Suprapubic skin (tissue), 3 donors: ENCODE results near the gene MCM6.

ENCODE experiments used
- CTCF ChIP-seq, 2 donors: fragments of 200-600 bp in 1 of 2; fragments of 450-650 bp in 1 of 2; sonication (generic) in 1 of 2; IDR thresholded peaks; one replicate each; pipeline ENCODE4 v1.5.1; 2016 to 2019; ENCODE audit warnings: antibody characterized with exemption in 2 of 2, mild to moderate bottlenecking in 1 of 2, moderate library complexity in 1 of 2
- EP300 ChIP-seq: sonication (generic); formaldehyde crosslinking; IDR thresholded peaks from one replicate; pipeline ENCODE4 v1.6.1; 2017; ENCODE audit warnings: antibody characterized with exemption

- TF ChIP-seq CTCF (IDR thresholded peaks at IDR 0.05) = no peak
- TF ChIP-seq EP300 = no peak
These were observed 22.1 kb upstream of the MCM6 start for GRCh38 chr2:135898234-135898786.
